AG08395 (cell line): ENCODE results near the gene SLC10A1.
"Not testable (repeated sequence)": the region's sequence is repeated elsewhere in the genome, so short reads cannot be mapped to it uniquely, and the experiment has no call there.

Experiments used
- DNase-seq: peaks from one replicate; pipeline ENCODE4 v3.0.0; 2012; ENCODE audit warnings: mixed read lengths, low spot score

Gene SLC10A1

DNA sequence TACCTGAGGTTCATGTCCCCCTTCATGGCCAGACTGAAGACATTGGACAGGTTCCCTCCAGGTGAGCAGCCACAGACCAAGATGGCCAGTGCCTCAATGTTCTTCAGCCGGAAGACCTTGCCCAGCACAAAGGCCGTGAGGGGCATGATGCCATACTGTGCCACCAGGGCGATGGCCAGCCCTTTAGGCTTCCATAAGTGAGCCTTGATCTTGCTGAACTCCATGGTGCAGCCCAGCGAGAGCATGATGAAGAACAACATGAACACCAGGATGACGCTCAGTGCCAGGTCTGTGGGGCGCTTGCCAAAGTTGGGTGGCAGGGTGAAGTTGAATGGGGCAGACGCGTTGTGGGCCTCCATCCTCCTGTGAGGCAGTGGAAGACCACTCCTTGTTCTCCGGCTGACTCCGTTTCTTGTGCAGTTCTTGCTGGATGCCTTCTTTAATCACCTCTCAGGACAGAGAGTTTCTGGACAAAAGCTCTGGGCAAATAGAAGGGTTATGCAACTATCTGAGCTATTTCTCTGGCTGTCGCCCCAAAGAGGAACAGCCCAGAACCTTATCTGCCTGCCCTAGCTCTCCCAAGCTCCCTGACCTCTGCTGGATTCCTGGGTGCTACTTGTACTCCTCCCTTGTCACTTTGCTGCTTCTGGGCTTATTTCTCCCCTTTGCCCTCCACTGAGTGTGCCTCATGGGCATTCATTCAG is at the start of gene SLC10A1:
Gene SLC10A1 (minus strand): TSS at position 445 of the 704 bp plus-strand sequence. CDS start 86 bp downstream, at position 359.
- DNase-seq = no peak

DNA sequence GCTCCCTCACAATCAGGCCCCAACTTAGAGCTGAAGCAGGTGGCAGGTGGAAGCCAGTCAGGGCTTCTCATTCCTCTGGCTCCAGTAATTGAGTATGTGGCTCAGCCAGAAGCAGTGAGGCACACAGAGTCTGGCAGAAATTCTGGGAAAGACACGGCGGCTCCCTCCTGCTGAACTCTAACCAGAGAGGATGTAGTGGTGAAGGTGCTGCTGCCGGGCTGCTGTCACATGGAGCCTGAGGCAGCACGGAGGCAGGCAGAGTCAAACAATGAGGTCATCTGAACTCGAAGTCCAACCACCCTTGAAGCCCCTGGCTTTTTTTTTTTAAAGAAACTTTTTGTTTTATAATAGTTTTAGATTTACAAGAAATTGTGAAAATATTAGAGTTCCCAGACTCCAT is 48.7 kb upstream of the SLC10A1 start:
- no peak for DNase-seq

DNA sequence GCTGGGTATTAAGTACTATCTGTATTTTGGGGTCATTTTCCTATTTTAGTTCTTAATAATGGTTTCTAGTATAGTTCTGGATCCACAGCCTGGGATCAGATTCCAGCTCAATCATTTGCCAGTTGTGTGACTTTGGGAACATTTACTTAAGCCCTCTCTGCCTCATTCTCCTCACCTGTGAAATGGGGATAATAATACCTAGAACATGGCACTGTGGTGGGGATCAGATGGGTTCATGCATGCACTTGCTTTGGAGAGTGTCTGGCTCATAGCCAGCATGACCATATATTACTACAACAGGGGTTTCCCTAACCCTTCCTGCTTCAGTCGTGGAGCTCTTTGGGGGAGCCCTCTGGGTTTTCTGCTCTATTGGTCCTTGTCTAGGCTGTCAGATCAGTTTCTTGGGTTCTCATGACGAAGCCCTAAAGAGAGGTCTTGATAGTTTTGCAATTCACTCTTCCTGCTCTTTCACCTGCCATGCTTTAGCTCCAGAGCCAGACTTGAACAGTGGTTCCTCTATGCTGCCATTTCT is 48.1 kb upstream of the SLC10A1 start:
- DNase-seq = no peak

DNA sequence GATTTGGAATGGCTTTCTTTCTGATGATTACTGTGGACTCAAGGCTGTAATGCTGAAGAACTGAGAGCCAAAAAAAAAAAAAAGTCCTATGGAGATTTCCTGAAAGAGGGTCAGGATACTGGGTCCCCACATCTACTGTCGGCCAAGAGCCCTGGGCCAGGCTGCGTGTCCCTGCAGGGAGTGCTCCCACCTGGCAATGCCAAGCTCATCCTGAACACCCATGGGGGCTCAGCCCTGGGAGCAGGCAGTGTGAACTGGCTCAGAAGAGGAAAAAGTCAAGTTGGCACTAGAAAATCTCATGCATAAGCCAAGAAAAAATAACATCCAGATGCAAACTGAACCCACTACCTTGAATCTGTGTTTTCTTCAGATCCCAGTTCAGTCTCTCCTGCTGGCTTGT is 47.1 kb upstream of the SLC10A1 start:
- DNase-seq = no peak

DNA sequence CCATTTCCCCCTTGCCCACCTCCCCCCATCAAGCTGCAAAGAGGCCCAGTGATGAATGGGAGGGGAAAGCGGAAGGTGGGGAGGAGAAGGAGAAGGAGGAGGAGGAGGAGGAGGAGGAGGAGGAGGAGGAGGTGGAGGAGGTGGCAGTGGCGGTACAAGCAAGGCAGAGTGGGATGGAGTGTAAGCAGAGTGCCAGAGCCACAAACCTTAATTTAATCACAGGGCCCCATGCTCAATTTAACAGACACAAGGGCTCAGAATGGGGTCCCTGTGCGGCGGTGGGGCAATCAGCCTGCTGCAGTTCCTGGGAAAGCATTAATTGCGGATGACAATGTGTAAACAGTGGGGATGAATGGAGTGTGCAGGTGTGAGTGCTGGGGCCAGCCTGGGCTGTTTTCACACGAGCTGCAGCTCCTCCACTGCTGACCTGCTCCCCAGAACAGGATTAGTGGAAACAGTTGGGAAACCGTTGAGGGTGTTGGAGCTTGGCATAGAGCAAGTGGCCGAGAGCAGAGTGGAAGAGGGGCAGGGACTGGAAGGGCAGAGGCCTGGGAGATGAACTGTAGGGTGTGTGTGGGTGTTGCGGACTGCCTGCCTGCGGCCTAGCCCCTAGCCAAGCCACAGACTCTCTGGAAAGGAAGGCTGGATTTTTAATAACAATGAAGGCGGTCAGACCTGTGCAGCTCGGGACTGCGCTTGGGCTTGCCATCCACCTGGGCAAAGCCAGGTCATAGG is 45.8 kb upstream of the SLC10A1 start:
- DNase-seq = no peak

DNA sequence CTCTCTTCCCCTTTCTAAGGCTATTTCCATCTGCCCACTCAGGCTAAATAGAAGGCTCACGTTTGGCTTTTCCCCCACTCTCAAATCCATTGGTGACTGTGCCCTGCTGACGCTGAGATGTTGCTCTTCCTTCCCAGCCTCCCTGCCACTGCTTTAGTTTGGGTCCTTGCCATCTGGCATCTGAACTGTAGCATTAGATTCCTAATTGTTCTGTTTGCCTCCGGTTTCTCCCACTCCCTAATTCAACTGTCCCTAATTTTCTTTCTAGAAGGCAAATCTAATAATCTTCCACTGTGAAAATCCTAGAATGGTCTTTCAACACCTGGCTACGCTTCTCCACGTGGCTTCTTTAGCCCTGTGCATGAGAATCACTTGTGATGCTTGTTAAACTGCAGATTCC is 44.6 kb upstream of the SLC10A1 start:
- DNase-seq = no peak

DNA sequence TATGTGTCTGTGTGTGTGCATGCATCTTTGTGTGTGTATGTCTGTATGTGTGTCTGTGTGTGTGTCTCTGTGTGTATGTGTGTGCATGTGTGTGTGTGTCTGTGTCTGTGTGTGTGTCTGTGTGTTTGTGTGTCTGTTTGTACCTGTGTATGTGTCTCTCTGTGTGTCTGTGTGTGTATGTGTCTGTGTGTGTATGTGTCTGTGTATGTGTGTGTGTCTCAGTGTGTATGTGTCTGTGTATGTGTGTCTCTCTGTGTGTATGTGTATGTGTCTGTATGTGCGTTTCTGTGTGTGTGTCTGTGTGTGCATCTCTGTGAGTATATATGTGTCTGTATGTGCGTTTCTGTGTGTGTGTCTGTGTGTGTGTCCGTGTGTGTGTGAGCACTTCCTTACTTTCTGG is 42.6 kb upstream of the SLC10A1 start:
- no peak for DNase-seq

DNA sequence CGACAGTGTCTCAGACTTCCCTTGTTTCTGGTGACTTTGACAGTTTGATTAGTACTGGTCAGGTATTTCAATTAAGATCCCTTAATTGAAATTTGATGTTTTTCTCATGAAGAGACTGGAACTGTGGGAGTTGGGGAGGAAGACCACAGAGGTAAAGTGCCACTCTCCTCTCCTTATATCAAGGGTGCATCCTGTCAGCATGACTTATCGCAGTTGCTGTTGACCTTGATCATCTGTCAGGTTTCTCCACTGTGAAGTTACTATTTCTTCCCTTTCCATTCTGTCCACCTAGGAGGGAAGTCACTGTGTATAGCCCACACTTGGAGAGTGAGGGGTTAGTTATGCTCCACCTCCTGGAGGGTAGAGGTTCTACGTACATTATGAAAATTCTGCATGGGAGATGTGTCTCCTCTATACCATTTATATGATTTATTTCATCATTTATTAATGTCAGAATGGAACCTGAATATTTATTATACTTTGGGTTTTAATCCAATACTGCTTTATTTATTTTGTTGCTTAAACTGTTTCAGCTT is 41.9 kb upstream of the SLC10A1 start:
- DNase-seq = no peak

DNA sequence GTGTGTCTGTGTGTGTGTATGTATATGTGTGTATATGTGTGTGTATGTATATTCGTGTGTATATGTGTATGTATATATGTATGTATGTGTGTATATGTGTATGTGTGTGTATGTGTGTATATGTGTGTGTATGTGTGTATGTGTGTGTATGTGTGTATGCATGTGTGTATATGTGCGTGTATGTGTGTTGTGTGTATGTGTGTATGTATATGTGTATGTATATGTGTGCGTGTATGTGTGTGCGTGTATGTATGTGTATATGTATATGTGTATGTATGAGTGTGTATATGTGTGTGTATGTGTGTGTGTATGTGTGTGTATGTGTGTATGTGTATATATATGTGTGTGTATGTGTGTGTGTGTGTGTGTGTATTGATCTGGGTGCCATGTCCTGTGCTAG is 31.8 kb upstream of the SLC10A1 start:
- DNase-seq = no peak

DNA sequence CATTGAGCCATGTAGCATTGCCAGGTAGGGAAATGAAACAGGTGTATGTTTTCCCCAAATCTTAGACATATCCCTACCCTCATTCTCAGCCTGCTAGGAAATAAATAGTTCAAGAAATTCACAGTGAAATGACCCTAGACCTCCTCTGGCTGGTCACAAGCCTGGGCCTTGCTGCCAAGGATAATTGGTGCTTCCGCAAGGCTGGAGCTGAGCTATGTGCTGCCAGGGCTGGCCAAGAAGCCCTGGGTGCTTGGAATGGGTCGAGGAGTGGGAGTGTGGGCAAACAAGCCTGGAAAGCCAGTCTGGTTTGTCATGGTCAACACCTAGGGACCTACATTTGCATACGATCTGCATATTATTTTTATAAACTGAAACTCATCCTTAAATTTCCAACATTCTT is 31.3 kb upstream of the SLC10A1 start:
- DNase-seq = no peak

DNA sequence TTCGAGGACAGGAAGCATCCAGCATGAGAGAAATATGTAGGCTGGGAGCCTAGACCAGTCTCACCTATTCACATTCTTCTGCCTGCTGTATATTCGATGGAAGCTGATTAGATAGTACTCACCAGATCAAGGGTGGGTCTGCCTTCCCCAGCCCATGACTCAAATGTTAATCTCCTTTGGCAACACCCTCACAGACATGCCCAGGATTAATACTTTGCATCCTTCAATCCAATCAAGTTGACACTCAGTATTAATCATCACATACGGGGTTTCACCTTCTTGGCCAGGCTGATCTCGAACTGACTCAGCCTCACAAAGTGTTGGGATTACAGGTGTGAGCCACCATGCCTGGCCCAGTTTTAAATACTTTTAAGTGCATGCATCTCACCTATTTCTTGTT is 30.5 kb upstream of the SLC10A1 start:
- DNase-seq = no peak

DNA sequence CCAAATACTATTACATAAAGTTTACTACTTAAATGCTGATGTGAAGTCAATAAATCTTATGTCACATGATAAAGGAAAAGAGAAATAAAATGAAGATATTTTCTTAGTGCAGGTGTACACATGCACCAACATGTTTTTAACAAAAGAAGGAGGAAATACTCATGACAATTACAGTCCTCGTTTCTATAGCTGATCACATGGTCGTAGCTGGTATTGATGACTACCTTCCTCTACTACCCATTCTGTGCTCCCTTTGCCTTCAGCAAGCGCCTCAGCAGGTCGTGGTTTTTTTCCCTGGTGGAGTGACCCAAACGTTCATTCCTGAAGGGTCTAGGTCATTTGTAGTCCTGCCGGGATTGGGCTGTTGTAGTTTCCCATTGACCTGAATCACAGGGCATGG is 25.4 kb upstream of the SLC10A1 start:
- DNase-seq = no peak

DNA sequence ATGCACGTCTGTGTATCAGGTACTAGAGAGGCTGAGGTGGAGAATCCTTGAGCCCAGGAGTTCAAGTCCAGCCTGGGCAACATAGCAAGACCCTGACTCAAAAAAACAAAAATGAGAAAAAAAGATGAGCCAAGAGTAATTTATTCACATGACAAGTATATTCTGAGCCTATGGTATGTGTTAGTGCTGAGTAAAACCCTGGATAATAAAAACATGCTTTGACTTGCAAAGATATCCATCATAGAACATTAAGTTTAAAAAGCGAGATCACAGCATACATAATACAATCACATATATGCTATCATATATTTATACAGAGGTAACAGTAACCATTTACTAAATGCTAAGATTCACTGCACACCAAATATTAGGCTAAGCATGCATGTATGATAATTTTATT is 23.9 kb upstream of the SLC10A1 start:
- DNase-seq = no peak

DNA sequence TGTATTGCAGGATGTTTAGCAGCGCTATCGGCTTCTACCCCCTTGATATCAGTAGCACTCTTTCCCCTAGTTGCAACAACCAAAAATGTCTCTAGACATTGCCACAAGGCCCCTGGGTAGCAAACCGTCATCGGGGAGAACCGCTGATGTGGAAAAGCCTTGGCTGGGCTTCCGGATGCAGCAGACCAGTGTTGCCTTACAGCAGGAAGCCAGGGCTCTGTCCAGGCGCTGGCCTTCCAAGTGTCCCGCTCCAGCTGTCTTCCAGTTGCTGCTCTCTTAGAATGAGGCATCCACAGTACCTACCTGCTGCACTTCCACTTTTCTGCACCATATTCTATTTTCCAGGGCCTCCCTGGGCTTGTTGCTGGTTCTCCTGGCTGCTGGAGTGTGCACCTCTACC is 22.6 kb upstream of the SLC10A1 start:
- DNase-seq = no peak

DNA sequence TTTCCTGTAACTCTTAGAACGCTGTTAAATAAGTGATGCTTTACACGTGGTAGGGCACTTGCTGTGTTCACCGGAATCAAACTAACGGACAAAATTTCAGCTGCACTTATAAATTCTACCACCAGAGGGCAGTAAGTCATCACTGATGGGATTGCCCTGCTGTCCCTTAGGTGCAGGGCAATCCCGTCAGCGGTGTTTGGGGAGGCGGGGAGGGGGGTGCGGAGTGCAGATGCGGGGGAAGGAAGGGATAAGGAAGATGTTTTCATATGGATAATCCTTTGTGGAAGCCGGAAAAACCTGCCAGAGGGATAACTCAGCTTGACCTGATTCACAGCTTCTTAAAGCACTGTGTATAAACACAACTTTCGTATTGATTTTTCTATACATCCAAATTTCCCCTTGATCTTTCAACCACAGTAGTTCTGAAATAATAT is 21.7 kb upstream of the SLC10A1 start:
- DNase-seq = peak; percentile 72

DNA sequence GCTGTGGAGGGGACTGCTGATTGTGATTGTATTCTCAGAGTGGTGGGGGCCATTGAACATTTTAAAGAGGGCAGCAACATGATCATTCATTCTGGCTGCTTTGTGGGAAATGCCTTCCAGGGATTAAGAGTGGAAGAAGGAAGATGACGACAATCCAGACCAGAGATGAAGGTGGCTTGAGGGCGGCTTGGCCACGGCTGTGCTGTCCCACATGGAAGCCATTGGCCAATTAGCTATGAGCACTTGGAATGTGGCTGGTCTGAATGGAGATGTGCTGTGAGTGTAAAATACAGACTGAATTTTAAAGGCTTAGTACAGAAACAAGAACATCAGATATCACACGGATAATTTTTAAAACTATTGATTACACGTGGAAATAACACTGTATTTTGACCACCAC is 19.2 kb upstream of the SLC10A1 start:
- DNase-seq = no peak

DNA sequence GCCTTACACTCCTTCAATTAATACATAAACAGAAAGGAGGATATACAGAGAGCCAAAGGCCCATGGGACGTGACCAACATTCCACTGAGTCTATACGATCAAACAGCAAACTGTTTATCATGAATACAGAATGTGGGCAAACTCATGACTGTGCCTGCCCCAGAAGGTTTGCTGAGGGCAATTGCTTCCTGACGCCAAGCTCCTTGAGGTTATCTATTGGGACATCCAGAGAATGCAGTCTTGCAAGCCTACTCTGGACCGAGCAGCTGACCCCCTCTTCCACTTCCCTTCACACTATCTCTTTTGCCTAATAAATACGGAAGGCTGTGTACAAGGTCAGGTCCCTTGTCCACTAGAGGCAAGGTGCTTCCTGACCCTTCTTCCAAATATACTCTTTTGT is 18.5 kb upstream of the SLC10A1 start:
- DNase-seq = no peak

DNA sequence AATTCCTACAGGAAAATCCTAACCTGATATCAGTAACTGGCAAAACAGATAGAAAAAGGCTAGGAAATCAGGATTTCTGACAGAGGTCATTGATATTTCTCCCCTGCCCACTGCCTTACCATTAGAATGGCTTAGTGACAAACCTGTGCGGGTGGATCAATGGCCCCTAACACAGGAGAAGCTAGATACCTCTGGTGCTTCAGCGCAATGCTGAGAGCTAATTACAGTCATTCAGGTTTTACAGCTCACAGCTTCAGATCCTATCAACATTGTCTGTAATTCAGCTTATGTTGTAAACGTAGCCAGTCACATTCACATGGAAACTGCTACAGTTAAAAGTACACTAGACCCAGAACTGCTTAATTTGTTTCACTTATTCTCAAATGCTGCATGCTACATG is 17.4 kb upstream of the SLC10A1 start:
- DNase-seq = no peak

DNA sequence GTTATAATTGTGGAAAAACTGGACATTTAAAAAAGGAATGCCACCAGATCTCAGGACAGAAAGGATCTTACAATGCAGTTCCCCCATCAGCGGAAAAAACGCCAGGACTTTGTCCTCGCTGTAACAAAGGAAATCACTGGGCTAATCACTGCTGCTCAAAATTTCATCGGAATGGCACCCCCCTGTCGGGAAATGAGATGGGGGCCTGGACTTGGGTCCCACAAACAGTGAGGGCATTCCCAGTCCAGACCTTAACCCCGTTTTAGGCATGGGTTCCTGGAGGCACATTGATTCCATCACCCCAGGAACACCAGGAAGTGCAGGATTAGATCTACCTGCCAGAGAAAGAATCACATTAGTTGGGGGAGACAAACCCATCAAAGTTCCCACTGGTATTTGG is 16.3 kb upstream of the SLC10A1 start:
- DNase-seq = not testable (repeated sequence)

DNA sequence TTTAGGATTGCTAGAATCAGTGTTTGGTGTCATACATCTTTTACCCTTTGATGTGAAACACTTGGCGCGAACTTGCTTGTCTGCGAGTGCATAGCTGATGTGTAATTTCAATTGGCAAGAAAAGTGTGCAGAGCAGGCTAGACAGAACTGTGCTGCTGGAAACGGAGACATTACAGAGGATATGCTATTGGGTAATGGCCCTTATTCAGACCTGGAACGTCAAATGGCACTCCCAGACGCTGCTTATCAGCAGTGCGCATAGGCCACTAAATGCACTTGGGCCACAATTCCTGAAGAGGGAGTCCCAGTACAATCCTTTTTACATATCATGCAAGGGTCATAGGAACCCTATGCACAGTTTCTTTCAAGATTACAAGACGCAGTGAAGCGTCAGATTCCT is 15.7 kb upstream of the SLC10A1 start:
- no peak for DNase-seq

DNA sequence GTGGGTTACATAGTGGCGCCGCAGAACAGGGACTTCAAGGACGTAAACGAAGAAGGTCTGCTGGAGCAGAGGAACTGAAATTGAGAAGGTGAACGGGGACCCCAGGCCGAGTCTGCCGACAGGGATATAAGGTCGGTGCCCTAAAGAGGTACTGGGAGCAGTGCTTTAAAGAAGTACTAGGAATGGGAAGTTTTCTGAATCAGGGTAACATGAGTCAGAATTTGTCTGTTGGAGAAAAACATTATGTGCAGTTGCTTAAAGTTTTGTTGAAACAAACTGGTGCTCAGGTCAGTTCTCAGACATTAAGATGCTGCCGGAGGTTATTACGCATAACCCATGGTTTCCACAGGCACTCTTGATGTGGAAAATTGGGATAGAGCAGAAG is 14.8 kb upstream of the SLC10A1 start:
- no peak for DNase-seq

DNA sequence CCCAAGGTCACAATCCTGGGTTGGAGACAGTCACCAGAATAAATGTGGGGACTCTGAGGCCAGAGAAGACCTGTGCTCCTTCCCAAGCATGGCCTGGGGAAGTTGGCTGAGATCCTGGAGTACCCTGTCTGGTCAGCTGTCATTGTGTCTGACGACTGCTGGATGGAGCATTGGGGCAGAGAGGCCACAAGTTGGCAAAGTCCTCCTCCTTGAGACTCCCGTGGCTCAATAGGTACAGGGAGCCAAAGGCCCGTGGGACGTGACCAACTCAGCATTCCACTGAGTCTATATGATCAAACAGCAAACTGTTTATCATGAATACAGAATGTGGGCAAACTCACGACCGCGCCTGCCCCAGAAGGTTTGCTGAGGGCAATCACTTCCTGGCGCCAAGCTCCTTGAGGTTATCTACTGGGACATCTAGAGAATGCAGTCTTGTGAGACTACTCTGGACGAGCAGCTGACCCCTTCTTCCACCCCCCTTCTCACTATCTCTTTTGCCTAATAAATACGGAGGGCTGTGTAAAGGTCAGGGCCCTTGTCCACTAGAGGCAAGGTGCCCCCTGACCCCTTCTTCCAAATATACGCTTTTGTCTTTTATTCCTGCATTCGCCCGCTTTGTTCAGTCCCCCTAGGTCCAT is 14.3 kb upstream of the SLC10A1 start:
- no peak for DNase-seq
